PC-3 (cell line): ENCODE results near the gene MOGAT3.

Source experiments
- EZH2 ChIP-seq: fragments of 300-600 bp; sonication (generic); IDR thresholded peaks from one replicate; pipeline ENCODE4 v1.6.1; 2017; ENCODE audit warnings: antibody characterized with exemption, mild to moderate bottlenecking, low read length; ENCODE audit not compliant: unreplicated experiment
- TF ChIP-seq, protein P1 (sequence below): fragments of 300-600 bp; sonication (generic); conservative IDR thresholded peaks from 2 replicates; pipeline ENCODE4 v1.5.1; 2017; ENCODE audit warnings: antibody characterized with exemption, low read depth, mild to moderate bottlenecking, low read length

DNA sequence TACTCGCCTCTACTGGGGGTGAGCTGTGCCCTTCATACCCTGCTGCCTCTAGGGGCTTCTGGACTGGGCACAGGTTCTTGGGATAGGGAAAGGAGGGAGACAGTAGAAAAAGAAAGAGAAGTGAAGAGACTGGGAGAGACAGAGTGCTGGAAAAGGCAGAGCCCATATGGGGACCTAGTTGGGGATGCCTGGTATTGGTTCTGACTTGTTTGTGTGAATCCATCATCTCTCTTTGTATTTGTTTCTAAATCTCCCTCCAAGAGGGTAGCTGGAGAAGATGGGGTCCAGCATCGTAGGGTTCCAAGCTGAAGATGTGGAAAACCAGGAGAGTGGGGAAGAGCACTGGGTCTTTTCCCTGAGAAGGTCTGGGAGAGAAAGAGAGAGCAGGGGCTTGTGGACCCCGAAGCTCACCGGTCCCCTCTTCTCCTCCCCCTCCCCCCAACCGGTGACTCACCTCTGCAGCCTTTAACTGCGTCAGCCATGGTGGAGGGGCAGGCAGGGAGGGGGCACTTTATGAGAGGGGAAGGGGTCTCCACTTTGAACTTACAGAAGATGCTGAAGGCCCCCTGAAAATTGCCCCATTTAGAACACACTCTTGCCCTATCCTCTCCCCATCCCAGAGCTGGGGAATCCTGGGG lies 32.3 kb downstream of the MOGAT3 start:
- no peak for TF ChIP-seq EZH2
- TF ChIP-seq, protein P1, sequence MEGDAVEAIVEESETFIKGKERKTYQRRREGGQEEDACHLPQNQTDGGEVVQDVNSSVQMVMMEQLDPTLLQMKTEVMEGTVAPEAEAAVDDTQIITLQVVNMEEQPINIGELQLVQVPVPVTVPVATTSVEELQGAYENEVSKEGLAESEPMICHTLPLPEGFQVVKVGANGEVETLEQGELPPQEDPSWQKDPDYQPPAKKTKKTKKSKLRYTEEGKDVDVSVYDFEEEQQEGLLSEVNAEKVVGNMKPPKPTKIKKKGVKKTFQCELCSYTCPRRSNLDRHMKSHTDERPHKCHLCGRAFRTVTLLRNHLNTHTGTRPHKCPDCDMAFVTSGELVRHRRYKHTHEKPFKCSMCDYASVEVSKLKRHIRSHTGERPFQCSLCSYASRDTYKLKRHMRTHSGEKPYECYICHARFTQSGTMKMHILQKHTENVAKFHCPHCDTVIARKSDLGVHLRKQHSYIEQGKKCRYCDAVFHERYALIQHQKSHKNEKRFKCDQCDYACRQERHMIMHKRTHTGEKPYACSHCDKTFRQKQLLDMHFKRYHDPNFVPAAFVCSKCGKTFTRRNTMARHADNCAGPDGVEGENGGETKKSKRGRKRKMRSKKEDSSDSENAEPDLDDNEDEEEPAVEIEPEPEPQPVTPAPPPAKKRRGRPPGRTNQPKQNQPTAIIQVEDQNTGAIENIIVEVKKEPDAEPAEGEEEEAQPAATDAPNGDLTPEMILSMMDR: no peak
